MM.1S (cell line): ENCODE results near the gene GPHN.

ENCODE experiments used
- DNase-seq: peaks from one replicate; pipeline ENCODE4 v3.0.0-alpha.2; 2015
- H2AFZ ChIP-seq: fragments of 300-600 bp; sonication (generic); 2 replicates; pipeline ENCODE4 v1.6.0; 2016; ENCODE audit warnings: antibody characterized with exemption, low read length
- H3F3A ChIP-seq: fragments of 300-600 bp; sonication (generic); 2 replicates; pipeline ENCODE4 v1.6.1; 2016; ENCODE audit warnings: mild to moderate bottlenecking, antibody characterized with exemption, low read length, moderate library complexity, mixed read lengths; ENCODE audit not compliant: insufficient read depth
- H3K27ac ChIP-seq: fragments of 300-600 bp; sonication (generic); 2 replicates; pipeline ENCODE4 v1.5.1; 2016; ENCODE audit warnings: mild to moderate bottlenecking, low read length
- H3K27me3 ChIP-seq: fragments of 300-600 bp; sonication (generic); replicated peaks from 2 replicates; pipeline ENCODE4 v1.6.0; 2016; ENCODE audit warnings: low read length; ENCODE audit not compliant: insufficient read depth
- H3K36me3 ChIP-seq: fragments of 300-600 bp; sonication (generic); replicated peaks from 2 replicates; pipeline ENCODE4 v1.6.1; 2016; ENCODE audit warnings: mild to moderate bottlenecking, low read length, mixed read lengths; ENCODE audit not compliant: insufficient read depth
- H3K4me1 ChIP-seq: fragments of 300-600 bp; sonication (generic); 2 replicates; pipeline ENCODE4 v1.6.1; 2016; ENCODE audit warnings: low read length, mixed read lengths
- H3K4me2 ChIP-seq: fragments of 300-600 bp; sonication (generic); 2 replicates; pipeline ENCODE4 v1.6.0; 2016; ENCODE audit warnings: low read depth, low read length
- H3K4me3 ChIP-seq: fragments of 300-600 bp; sonication (generic); 2 replicates; pipeline ENCODE4 v1.5.1; 2016; ENCODE audit warnings: low read length, mixed read lengths
- H3K79me2 ChIP-seq: fragments of 300-600 bp; sonication (generic); 2 replicates; pipeline ENCODE4 v1.6.1; 2016; ENCODE audit warnings: mixed run types, low read length, mixed read lengths
- H3K9ac ChIP-seq: fragments of 300-600 bp; sonication (generic); 2 replicates; pipeline ENCODE4 v1.6.1; 2016; ENCODE audit warnings: low read length, mixed read lengths
- H3K9me2 ChIP-seq: fragments of 300-600 bp; sonication (generic); replicated peaks from 2 replicates; pipeline ENCODE4 v1.6.1; 2016; ENCODE audit warnings: mild to moderate bottlenecking, low read length, mixed read lengths; ENCODE audit not compliant: insufficient read depth
- H3K9me3 ChIP-seq: fragments of 300-600 bp; sonication (generic); replicated peaks from 2 replicates; pipeline ENCODE4 v1.6.1; 2016; ENCODE audit warnings: mild to moderate bottlenecking, low read length, mixed read lengths; ENCODE audit not compliant: insufficient read depth
- H4K20me1 ChIP-seq: fragments of 300-600 bp; sonication (generic); 2 replicates; pipeline ENCODE4 v1.6.1; 2016; ENCODE audit warnings: mild to moderate bottlenecking, low read length, moderate library complexity, mixed read lengths; ENCODE audit not compliant: insufficient read depth
- CTCF ChIP-seq: fragments of 300-600 bp; sonication (generic); IDR thresholded peaks from 2 replicates; pipeline ENCODE4 v1.5.1; 2016; ENCODE audit warnings: antibody characterized with exemption, low read length, mixed read lengths
- EZH2 ChIP-seq: fragments of 300-600 bp; sonication (generic); optimal IDR thresholded peaks from 2 replicates; pipeline ENCODE3; 2017; ENCODE audit warnings: low read depth, mild to moderate bottlenecking, antibody characterized with exemption, low read length, mixed read lengths
- EZH2phosphoT487 ChIP-seq: fragments of 300-600 bp; sonication (generic); IDR thresholded peaks from 2 replicates; pipeline ENCODE4 v1.6.1; 2018; ENCODE audit warnings: antibody characterized with exemption, low read length

The GPHN gene

GRCh38 chr14:67192366-67192765 lies 684.4 kb downstream of the GPHN start:
- TF ChIP-seq CTCF, result no peak
- no peak for TF ChIP-seq EZH2phosphoT487
- TF ChIP-seq EZH2, result no peak
- no peaks in the 10 kb centered on the region for H3K79me2 ChIP-seq
- no peak overlapping the region for H3K4me2 ChIP-seq
- H3F3A ChIP-seq, result peaks cover 17% of the 10 kb centered on the region
- peaks cover 16% of the 10 kb centered on the region for H3K4me1 ChIP-seq
- H3K36me3 ChIP-seq, result no peaks in the 10 kb centered on the region
- no peaks in the 10 kb centered on the region for H4K20me1 ChIP-seq
- no peak overlapping the region for H3K4me3 ChIP-seq
- DNase-seq, result no peak
- no peaks in the 10 kb centered on the region for H3K9me2 ChIP-seq
- no peak overlapping the region for H3K27ac ChIP-seq
- no peak overlapping the region for H3K9ac ChIP-seq
- H3K9me3 ChIP-seq, result no peaks in the 10 kb centered on the region
- no peak overlapping the region for H2AFZ ChIP-seq
- no peaks in the 10 kb centered on the region for H3K27me3 ChIP-seq

GRCh38 chr14:67195279-67195678 lies 687.3 kb downstream of the GPHN start:
- H3K79me2 ChIP-seq, result no peaks in the 10 kb centered on the region
- H4K20me1 ChIP-seq, result no peaks in the 10 kb centered on the region
- H3K9ac ChIP-seq, result no peak overlapping the region
- no peaks in the 10 kb centered on the region for H3K27me3 ChIP-seq
- H3K4me3 ChIP-seq, result no peak overlapping the region
- H3K9me3 ChIP-seq, result no peaks in the 10 kb centered on the region
- no peaks in the 10 kb centered on the region for H3F3A ChIP-seq
- DNase-seq, result no peak
- H3K4me2 ChIP-seq, result no peak overlapping the region
- H3K9me2 ChIP-seq, result no peaks in the 10 kb centered on the region
- no peak for TF ChIP-seq CTCF
- TF ChIP-seq EZH2, result no peak
- TF ChIP-seq EZH2phosphoT487, result no peak
- no peaks in the 10 kb centered on the region for H3K4me1 ChIP-seq
- H2AFZ ChIP-seq, result no peak overlapping the region
- no peaks in the 10 kb centered on the region for H3K36me3 ChIP-seq
- no peak overlapping the region for H3K27ac ChIP-seq

- Histone ChIP-seq H3K4me3 (no peak overlapping the region), H4K20me1 (no peaks in the 10 kb centered on the region), H3K4me2 (no peak overlapping the region), H3K4me1 (no peaks in the 10 kb centered on the region), H3K79me2 (no peaks in the 10 kb centered on the region), H3K27me3 (no peaks in the 10 kb centered on the region), H3K9me2 (no peaks in the 10 kb centered on the region), H3K9ac (no peak overlapping the region), H2AFZ (no peak overlapping the region), H3F3A (no peaks in the 10 kb centered on the region), H3K9me3 (no peaks in the 10 kb centered on the region), H3K27ac (no peak overlapping the region), H3K36me3 (no peaks in the 10 kb centered on the region)
- TF ChIP-seq EZH2phosphoT487 (no peak), CTCF (no peak), EZH2 (no peak)
- DNase-seq, result no peak
Observed at GRCh38 chr14:67199016-67199415, 691.1 kb downstream of the GPHN start.
